Measurements from ENCODE around the gene POU2AF3.

The POU2AF3 gene

GRCh38 chr11:111324277-111324720 lies 26.0 kb downstream of the POU2AF3 start:
- DNase-seq (ENCODE audit: low read depth in 2 of 2): peak; percentile 25 to 31
- TF ChIP-seq CTCF (IDR thresholded peaks at IDR 0.05; ENCODE audit: low read depth, low read length): no peak
- H3K4me3 ChIP-seq (replicated peaks in 1 of 2; ENCODE audit: low read depth in 2 of 2, low read length in 2 of 2): no peak overlapping the region

- no peak for DNase-seq (ENCODE audit: low read depth in 2 of 2)
- TF ChIP-seq CTCF (IDR thresholded peaks at IDR 0.05; ENCODE audit: low read depth, low read length): no peak
- no peak overlapping the region for H3K4me3 ChIP-seq (replicated peaks in 1 of 2; ENCODE audit: low read depth in 2 of 2, low read length in 2 of 2)
Measured at GRCh38 chr11:111325259-111325658, 26.9 kb downstream of the POU2AF3 start.

- TF ChIP-seq CTCF (IDR thresholded peaks at IDR 0.05; ENCODE audit: low read depth, low read length): no peak
- DNase-seq (ENCODE audit: low read depth in 2 of 2): no peak
- no peak overlapping the region for H3K4me3 ChIP-seq (replicated peaks in 1 of 2; ENCODE audit: low read depth in 2 of 2, low read length in 2 of 2)
Measured at GRCh38 chr11:111326824-111327223, 28.5 kb downstream of the POU2AF3 start.

- DNase-seq (ENCODE audit: low read depth in 2 of 2): no peak
- no peak overlapping the region for H3K4me3 ChIP-seq (replicated peaks in 1 of 2; ENCODE audit: low read depth in 2 of 2, low read length in 2 of 2)
- TF ChIP-seq CTCF (IDR thresholded peaks at IDR 0.05; ENCODE audit: low read depth, low read length): no peak
Measured at GRCh38 chr11:111327908-111328624, 29.7 kb downstream of the POU2AF3 start.

GRCh38 chr11:111329306-111330204 lies 31.2 kb downstream of the POU2AF3 start:
- no peak for DNase-seq (ENCODE audit: low read depth in 2 of 2)
- no peak for TF ChIP-seq CTCF (IDR thresholded peaks at IDR 0.05; ENCODE audit: low read depth, low read length)
- H3K4me3 ChIP-seq (replicated peaks in 1 of 2; ENCODE audit: low read depth in 2 of 2, low read length in 2 of 2): no peak overlapping the region

- TF ChIP-seq CTCF (IDR thresholded peaks at IDR 0.05; ENCODE audit: low read depth, low read length): no peak
- DNase-seq (ENCODE audit: low read depth in 2 of 2): no peak
Measured at GRCh38 chr11:111330234-111330893, 32.0 kb downstream of the POU2AF3 start.

More at GRCh38 chr11:111330234-111330893, 32.0 kb downstream of the POU2AF3 start:
- no peak overlapping the region for H3K4me3 ChIP-seq (replicated peaks in 1 of 2; ENCODE audit: low read depth in 2 of 2, low read length in 2 of 2)

Data from cardiac fibroblast (primary cell).